Testis (tissue), 5 donors: ENCODE results near the gene BBS5. TPM values are rescaled to one million over a fixed set of nuclear protein-coding genes. Genes with fewer than 3 reads are reported as not detected.
"Not testable (repeated sequence)": the region's sequence is repeated elsewhere in the genome, so short reads cannot be mapped to it uniquely, and the experiment has no call there.

ENCODE experiments used
- DNase-seq: peaks from one replicate; pipeline ENCODE4 v3.0.0-alpha.2; 2019
- H3K27ac ChIP-seq, 2 donors: fragments of 200-600 bp; sonication (generic); one replicate each; pipeline ENCODE4 v1.5.1; 2019
- H3K27me3 ChIP-seq: fragments of 200-600 bp; sonication (generic); one replicate; pipeline ENCODE4 v1.5.1; 2019
- H3K36me3 ChIP-seq: fragments of 200-600 bp; sonication (generic); one replicate; pipeline ENCODE4 v1.5.1; 2017; ENCODE audit warnings: low read depth; ENCODE audit errors: missing control alignments
- H3K4me1 ChIP-seq: fragments of 200-600 bp; sonication (generic); one replicate; pipeline ENCODE4 v1.5.1; 2019
- H3K4me3 ChIP-seq, 2 donors: fragments of 200-600 bp; sonication (generic); one replicate each; pipeline ENCODE4 v1.5.1; 2017 to 2019
- H3K9me3 ChIP-seq: fragments of 200-600 bp; sonication (generic); one replicate; pipeline ENCODE4 v1.5.1; 2017
- CTCF ChIP-seq, 3 experiments: fragments of 450-650 bp in 2 of 3; fragments of 200-600 bp in 1 of 3; sonication (generic) in 1 of 3; IDR thresholded peaks; one replicate each; pipeline ENCODE4 v1.5.1; 2016 to 2019; ENCODE audit warnings: antibody characterized with exemption in 3 of 3, mild to moderate bottlenecking in 2 of 3, moderate library complexity in 1 of 3
- POLR2A ChIP-seq: fragments of 450-650 bp; IDR thresholded peaks from one replicate; pipeline ENCODE4 v1.6.1; 2017; ENCODE audit warnings: antibody characterized with exemption, mild to moderate bottlenecking, moderate library complexity
- WGBS, 2 donors: methylation state at CpG; one replicate each; pipeline ENCODE4 v1.1.5; 2018; 5-methylcytosine and 5-hydroxymethylcytosine counted together
- intact Hi-C: fragments of 100-400 bp; cut with DNase I; formaldehyde crosslinking; loops from one replicate; pipeline ENCODE4 v1.15.1; 2023; ENCODE audit warnings: low total_unique reads
- long read RNA-seq, 2 donors: transcript quantifications; one replicate each; lab custom pipeline, GENCODE V29; 2026
- polyA plus RNA-seq: library from polyadenylated mRNA; stranded (reverse); fragments of 350-450 nt; fragmentation: Illumina TruSeq; extraction: RNeasy Lipid Tissue Mini Kit (QIAGEN cat#74804); gene quantifications from one replicate; pipeline ENCODE4 v1.2.3, GENCODE V29; 2014; ENCODE audit warnings: low read depth, low replicate concordance; ENCODE audit not compliant: insufficient read depth
- total RNA-seq, 2 donors: library from RNA; depleted of rRNA; stranded (reverse); fragments of >200 nt; gene quantifications; one replicate each; pipeline ENCODE4 v1.2.3, GENCODE V29; 2016

Gene BBS5
- total RNA-seq (10 to 100 TPM; 14.6 to 23.6 TPM), polyA plus RNA-seq (14.1 TPM)
- long read RNA-seq, donor 1, partial matches to known transcripts: 0 of 2 reads
- long read RNA-seq, donor 1, other reads (novel, unspliced or antisense): 0 of 2 reads
- long read RNA-seq, donor 2, partial matches to known transcripts: 0 of 1 reads
- long read RNA-seq, donor 2, other reads (novel, unspliced or antisense): 0 of 1 reads

DNA sequence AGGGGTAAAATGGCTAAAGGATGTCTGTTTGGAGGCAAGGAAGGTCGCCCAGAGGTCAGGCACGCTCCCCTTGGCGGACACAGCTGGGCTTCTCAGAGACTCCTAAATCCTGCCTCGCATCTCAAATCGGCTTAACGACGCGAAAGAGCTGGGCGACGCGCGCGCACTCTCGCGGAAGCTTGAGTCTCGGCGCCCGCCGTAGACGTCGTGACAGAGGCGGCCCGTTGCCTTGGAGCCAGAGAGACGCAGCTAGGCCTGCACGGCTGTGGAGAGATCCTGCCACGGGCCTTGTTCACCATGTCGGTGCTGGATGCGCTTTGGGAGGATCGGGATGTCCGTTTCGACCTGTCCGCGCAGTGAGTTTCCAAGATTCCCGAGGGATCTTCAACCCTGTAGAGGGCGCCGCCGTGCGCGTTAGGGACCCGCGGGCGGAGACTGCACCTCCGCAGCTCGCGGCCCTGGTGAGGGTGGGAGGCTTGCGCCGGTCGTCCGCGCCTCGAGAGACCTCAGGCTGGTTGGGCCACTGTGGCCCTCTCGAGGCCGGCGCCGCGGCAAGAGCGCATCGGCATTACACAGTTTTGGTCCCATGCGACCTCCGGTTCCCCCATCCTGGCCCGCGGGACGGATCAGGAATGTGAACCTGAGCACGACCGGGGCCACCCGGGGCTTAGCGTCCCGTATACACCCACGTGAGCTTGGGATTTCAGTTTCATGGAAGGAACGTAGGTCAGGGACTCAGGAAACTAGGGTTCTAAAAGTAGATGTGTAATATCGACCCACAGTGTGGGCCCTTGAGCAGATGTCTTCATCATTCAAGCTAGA lies at the start of gene BBS5:
BBS5 (plus strand) TSS at position 238 of the 822 bp plus-strand sequence; CDS start at position 298, 60 bp downstream.
- no peaks in the 10 kb centered on the region for H3K36me3 ChIP-seq
- H3K27ac ChIP-seq: peak within 1 kb of the TSS; percentile 9 to 65
- peak within 1 kb of the TSS; percentile 72 to 81 for H3K4me3 ChIP-seq
- peaks cover 11% of the 10 kb centered on the region for H3K4me1 ChIP-seq
- TF ChIP-seq CTCF (IDR thresholded peaks at IDR 0.05) (peak in 2 of 3 experiments; percentile 38 to 48), POLR2A (no peak)
- DNase-seq: peak; percentile 94
- intact Hi-C loops: no loop called here
- 0 to 1% methylated on average over 31 to 58 of the region's 71 CpGs for WGBS, 2 donors
- no peaks in the 10 kb centered on the region for H3K9me3 ChIP-seq
- H3K27me3 ChIP-seq: no peaks in the 10 kb centered on the region

DNA sequence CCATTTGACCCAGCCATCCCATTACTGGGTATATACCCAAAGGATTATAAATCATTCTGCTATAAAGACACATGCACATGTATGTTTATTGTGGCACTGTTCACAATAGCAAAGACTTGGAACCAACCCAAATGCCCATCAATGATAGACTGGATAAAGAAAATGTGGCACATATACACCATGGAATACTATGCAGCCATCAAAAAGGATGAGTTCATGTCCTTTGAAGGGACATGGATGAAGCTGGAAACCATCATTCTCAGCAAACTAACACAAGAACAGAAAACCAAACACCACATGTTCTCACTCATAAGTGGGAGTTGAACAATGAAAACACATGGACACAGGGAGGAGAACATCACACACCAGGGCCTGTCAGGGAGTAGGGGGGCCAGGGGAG lies 47.5 kb upstream of the BBS5 start:
- H3K36me3 ChIP-seq, intact Hi-C loops, H3K27ac ChIP-seq, H3K4me1 ChIP-seq, H3K9me3 ChIP-seq, H3K27me3 ChIP-seq, H3K4me3 ChIP-seq, DNase-seq: not testable (repeated sequence)

DNA sequence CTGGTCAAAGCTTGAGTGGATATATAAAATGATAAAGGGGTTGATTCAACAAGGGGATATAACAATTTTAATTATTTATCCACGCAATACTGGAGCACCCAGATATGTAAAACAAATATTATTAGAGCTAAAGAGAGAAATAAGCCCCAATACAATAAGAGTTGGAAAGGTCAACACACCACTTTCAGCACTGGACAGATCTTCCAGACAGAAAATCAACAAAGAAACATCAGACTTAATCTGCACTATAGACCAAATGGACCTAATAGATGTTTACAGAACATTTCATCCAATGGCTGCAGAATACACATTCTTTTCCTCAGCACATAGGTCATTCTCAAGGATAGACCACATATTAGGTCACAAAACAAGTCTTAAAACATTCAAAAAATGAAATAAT lies 45.1 kb upstream of the BBS5 start:
- H3K9me3 ChIP-seq, DNase-seq, H3K27me3 ChIP-seq, H3K27ac ChIP-seq, H3K4me1 ChIP-seq, intact Hi-C loops, H3K36me3 ChIP-seq, H3K4me3 ChIP-seq: not testable (repeated sequence)
- WGBS, 2 donors: 92 to 100% methylated on average over 1 of the region's 1 CpG

DNA sequence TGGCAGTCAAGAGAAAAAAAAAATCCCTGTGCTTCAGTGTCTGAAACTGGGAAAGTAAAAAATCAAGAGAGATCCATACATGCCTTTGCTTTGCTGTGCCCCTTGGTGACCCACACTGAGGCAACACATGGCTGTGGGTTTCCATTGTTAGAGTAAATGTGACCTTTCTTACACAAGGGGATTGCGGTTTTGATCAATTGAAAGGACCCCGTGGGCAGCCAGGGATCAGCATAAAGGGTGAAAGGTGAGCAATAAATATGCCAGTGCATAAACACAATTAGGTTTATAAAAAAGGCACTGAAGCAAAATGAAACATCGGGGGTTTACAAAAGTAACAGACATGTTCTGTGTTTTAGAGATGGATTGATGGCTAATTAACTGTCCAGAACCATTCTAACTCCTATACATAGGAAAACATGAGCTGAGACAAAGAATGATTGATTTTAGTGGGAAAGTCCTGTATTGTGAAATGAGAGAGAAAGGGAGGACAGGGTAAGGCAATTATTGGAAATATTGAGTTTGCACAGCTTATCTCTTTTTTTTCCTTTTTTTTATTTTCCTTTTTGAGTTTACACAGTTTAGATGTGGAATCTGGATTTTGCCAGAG lies 40.7 kb upstream of the BBS5 start:
- no peak overlapping the region for H3K27ac ChIP-seq
- intact Hi-C loops: no loop called here
- 36 to 53% methylated on average over 3 of the region's 3 CpGs for WGBS, 2 donors
- no peak for TF ChIP-seq POLR2A
- TF ChIP-seq CTCF (IDR thresholded peaks at IDR 0.05): no peak
- H3K4me1 ChIP-seq: no peaks in the 10 kb centered on the region
- H3K27me3 ChIP-seq: no peaks in the 10 kb centered on the region
- H3K4me3 ChIP-seq: no peak overlapping the region
- no peaks in the 10 kb centered on the region for H3K9me3 ChIP-seq
- no peaks in the 10 kb centered on the region for H3K36me3 ChIP-seq
- DNase-seq: no peak

DNA sequence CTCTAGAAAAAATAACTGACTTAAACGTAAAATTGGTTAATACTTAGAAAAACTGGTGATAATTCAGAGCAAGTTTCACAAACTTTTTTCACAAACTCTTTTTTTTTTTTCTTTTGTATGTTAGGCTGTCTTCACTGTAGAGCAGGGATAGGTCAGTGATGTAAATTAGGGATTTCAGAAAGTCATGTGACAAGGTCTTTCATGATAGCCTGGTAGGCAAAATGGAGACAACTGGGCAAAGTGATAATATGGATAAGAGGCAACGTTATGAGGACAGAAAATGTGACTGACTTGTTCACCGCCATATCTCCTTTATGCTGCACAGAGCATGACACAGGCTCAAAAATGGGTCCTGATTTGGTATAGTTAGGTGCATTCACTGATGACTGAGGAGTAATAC lies 39.4 kb upstream of the BBS5 start:
- WGBS, 2 donors: 76% methylated on average over 3 of the region's 3 CpGs
- DNase-seq: no peak
- no peak overlapping the region for H3K4me3 ChIP-seq
- intact Hi-C loops: no loop called here
- TF ChIP-seq CTCF (IDR thresholded peaks at IDR 0.05) (no peak), POLR2A (no peak)
- H3K27me3 ChIP-seq: no peaks in the 10 kb centered on the region
- no peak overlapping the region for H3K27ac ChIP-seq
- H3K4me1 ChIP-seq: no peaks in the 10 kb centered on the region
- H3K9me3 ChIP-seq: no peaks in the 10 kb centered on the region
- no peaks in the 10 kb centered on the region for H3K36me3 ChIP-seq
